GM21825 (cell line): ENCODE data around the gene SPACA9.

Experiments
- ATAC-seq: cut with Tn5 transposase; IDR thresholded peaks from one replicate; pipeline ENCODE4 v1.9.1; 2021; ENCODE audit warnings: mild to moderate bottlenecking, moderate library complexity; ENCODE audit not compliant: unreplicated experiment

The SPACA9 gene

GRCh38 chr9:132935026-132935425 lies 56.3 kb downstream of the SPACA9 start:
- no peak for ATAC-seq

- ATAC-seq = no peak
These were observed 58.8 kb downstream of the SPACA9 start for GRCh38 chr9:132937463-132937901.

- no peak for ATAC-seq
These were observed 60.5 kb downstream of the SPACA9 start for GRCh38 chr9:132939169-132939568.
